Renal cortical epithelial cell (primary cell): ENCODE results near the gene LHX1. TPM values are rescaled to one million over a fixed set of nuclear protein-coding genes. Genes with fewer than 3 reads are reported as not detected.

Experiments
- DNase-seq: peaks from one replicate; pipeline ENCODE4 v3.0.0-alpha.2; 2011; ENCODE audit warnings: low read depth
- total RNA-seq: library from RNA; depleted of rRNA; stranded (reverse); fragments of >200 nt; gene quantifications from 2 replicates; pipeline ENCODE4 v1.2.3, GENCODE V29; 2014

The LHX1 gene
- total RNA-seq, 1 donor from 2014 or later: 14.5 TPM

- peak; percentile 73 for DNase-seq
Observed at GRCh38 chr17:36972186-36972700, 35.0 kb downstream of the LHX1 start.

GRCh38 chr17:36972905-36973304 lies 35.6 kb downstream of the LHX1 start:
- no peak for DNase-seq

GRCh38 chr17:36975922-36976515 lies 38.7 kb downstream of the LHX1 start:
- no peak for DNase-seq

GRCh38 chr17:36977066-36977465 lies 39.8 kb downstream of the LHX1 start:
- no peak for DNase-seq

- DNase-seq: no peak
Observed at GRCh38 chr17:36977568-36977967, 40.3 kb downstream of the LHX1 start.

GRCh38 chr17:36978810-36979564 lies 41.7 kb downstream of the LHX1 start:
- DNase-seq: peak; percentile 30

- DNase-seq: no peak
Observed at GRCh38 chr17:36979565-36979941, 42.3 kb downstream of the LHX1 start.

GRCh38 chr17:36980280-36980761 lies 43.0 kb downstream of the LHX1 start:
- peak; percentile 33 for DNase-seq

GRCh38 chr17:36983618-36984017 lies 46.3 kb downstream of the LHX1 start:
- DNase-seq: no peak

- no peak for DNase-seq
Observed at GRCh38 chr17:36989173-36989572, 51.9 kb downstream of the LHX1 start.

- DNase-seq: peak; percentile 36
Observed at GRCh38 chr17:36992701-36993100, 55.4 kb downstream of the LHX1 start.

GRCh38 chr17:36993227-36993626 lies 56.0 kb downstream of the LHX1 start:
- DNase-seq: no peak

Other genes with a start within 250 kb of the LHX1 start
- 36.6 and 43.8 TPM in 2 replicates for gene AATF, start 11.5 kb downstream of the LHX1 start, total RNA-seq